RWPE1 (cell line): ENCODE results near the gene PARS2.
"Not testable (repeated sequence)": the region's sequence is repeated elsewhere in the genome, so short reads cannot be mapped to it uniquely, and the experiment has no call there.

ENCODE experiments used
- CTCF ChIA-PET: fragments of 350-600 bp; sonication (Branson Sonifier 250); formaldehyde crosslinking; extraction: SDS; loops from one replicate; lab custom pipeline; 2021; lab: Yijun Ruan, JAX
- POLR2A ChIA-PET: fragments of 400-600 bp; formaldehyde crosslinking; extraction: SDS; loops from one replicate; lab custom pipeline; 2020; ENCODE audit warnings: antibody characterized with exemption; ENCODE audit not compliant: low non-redundant PET; lab: Yijun Ruan, JAX
- DNase-seq: peaks from one replicate; pipeline ENCODE4 v3.0.0; 2012; ENCODE audit warnings: low spot score
- H3K27ac ChIP-seq: fragments of 450-650 bp; 2 replicates; pipeline ENCODE4 v1.5.1; 2017
- TF ChIP-seq, protein P1 (sequence below): fragments of 450-650 bp; conservative IDR thresholded peaks from 2 replicates; pipeline ENCODE4 v1.5.1; 2017; ENCODE audit warnings: low read depth, mild to moderate bottlenecking

The PARS2 gene

GRCh38 chr1:54784066-54784465, 19.7 kb upstream of the PARS2 start:
- no peak for DNase-seq
- POLR2A ChIA-PET, result no interaction called here
- TF ChIP-seq, protein P1, sequence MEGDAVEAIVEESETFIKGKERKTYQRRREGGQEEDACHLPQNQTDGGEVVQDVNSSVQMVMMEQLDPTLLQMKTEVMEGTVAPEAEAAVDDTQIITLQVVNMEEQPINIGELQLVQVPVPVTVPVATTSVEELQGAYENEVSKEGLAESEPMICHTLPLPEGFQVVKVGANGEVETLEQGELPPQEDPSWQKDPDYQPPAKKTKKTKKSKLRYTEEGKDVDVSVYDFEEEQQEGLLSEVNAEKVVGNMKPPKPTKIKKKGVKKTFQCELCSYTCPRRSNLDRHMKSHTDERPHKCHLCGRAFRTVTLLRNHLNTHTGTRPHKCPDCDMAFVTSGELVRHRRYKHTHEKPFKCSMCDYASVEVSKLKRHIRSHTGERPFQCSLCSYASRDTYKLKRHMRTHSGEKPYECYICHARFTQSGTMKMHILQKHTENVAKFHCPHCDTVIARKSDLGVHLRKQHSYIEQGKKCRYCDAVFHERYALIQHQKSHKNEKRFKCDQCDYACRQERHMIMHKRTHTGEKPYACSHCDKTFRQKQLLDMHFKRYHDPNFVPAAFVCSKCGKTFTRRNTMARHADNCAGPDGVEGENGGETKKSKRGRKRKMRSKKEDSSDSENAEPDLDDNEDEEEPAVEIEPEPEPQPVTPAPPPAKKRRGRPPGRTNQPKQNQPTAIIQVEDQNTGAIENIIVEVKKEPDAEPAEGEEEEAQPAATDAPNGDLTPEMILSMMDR, result no peak
- CTCF ChIA-PET, result interaction anchor here (0.5 kb wide), 1 partner anchor 53 kb away, joined by 3 read pairs; no protein-coding TSS in a partner anchor
- H3K27ac ChIP-seq, result no peak overlapping the region

GRCh38 chr1:54782588-54782987, 18.3 kb upstream of the PARS2 start:
- TF ChIP-seq, protein P1, result no peak
- H3K27ac ChIP-seq, result no peak overlapping the region
- ChIA-PET POLR2A (no interaction called here), CTCF (no interaction called here)
- no peak for DNase-seq

DNA sequence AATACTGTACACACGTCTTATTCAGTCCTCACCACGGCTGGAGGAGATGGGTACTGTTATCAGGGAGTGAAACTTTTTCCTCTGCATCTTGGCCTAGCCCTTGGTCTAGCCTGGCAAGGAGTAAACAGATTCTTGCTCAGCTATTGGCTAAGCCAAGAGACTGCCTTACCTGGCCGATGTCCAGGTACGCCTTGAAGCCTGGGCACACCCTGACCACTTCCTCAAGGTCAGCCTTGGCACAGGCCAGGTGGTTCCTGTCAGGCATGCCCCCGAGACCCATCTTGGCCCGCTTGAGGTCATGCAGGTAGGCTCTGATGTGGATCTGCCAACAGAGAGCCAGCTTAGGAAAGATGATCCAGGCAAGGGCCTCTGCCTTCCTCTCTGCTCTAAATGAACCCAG, 17.8 kb upstream of the PARS2 start:
- TF ChIP-seq, protein P1, result no peak
- ChIA-PET CTCF (no interaction called here), POLR2A (no interaction called here)
- DNase-seq, result no peak
- no peak overlapping the region for H3K27ac ChIP-seq

DNA sequence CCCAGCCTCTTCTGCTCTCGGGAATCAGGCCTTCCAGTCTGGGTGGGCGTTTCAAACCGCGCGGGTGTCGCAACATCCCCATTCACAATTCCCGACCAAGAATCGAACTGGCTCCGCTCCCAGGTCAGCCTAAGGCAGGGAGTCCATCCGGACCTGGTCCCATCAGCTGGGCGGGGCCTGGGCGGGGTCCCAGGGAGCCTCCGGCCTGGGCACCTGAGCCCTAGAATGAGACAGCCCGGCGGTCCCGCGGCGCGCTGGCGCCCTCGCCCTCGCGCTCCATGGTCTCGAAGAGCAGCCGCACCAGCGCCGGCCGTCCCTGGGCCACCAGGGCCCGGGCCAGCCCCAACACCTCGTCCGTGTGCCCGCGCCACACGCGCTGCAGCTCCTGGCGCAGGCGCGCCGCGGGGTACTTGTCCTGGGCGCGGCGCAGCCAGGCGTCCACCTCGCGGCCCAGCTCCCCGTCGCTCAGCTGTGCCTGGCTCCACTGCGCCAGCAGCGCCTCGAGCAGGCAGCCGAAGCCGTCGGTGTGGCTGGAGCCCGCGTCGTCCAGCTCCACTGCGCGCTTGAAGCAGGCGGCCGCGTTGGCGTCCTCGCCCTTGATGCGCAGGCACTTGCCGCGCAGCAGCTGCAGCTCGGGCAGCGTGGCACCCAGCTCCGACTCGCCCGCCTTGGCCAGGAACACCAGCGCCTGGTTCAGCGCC, 16.9 kb upstream of the PARS2 start:
- no peak for DNase-seq
- POLR2A ChIA-PET, result no interaction called here
- CTCF ChIA-PET, result interaction anchor here (1.2 kb wide), 1 partner anchor 20 kb away, joined by 3 read pairs; no protein-coding TSS in a partner anchor
- H3K27ac ChIP-seq, result no peak overlapping the region
- TF ChIP-seq, protein P1, result no peak

DNA sequence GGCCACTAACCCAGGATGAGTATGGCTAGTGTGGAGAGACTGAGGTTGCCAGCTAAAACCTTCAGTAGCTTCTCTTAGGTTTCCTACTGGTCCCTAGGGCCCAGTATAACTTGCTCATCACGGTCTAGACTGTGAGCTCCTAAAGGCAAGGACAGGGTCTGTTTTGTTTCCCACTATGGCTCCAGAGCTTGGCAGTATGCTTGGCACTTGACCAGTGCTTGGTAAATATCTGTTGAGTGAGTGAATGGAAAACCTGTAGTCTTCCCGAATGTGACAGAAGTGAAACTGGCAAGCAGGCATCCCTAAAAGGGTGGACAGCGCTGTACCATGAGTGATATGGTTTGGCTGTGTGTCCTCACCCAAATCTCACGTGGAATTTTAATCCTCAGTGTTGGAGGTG, 13.1 kb upstream of the PARS2 start:
- POLR2A ChIA-PET, result no interaction called here
- CTCF ChIA-PET, result no interaction called here
- H3K27ac ChIP-seq, result no peak overlapping the region
- no peak for DNase-seq
- TF ChIP-seq, protein P1, result no peak

DNA sequence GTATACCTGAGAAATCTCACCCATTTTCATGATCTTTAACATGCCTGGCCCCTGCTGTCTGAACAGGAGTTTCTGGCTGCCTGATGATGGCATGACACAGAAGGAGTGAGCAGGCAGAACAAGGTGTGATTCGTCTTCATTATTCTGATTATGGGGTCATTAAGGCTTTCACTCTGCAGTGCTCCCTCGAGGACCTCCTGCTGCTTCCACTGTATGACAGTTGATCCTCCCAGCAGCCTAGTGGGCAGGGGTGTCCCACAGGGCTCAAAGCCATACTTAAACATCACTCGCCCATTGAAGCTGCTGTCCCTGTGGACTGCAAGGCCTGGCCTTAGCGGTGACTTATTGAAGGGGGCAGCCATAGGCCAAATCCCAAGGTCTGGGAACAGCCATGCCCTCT, 12.7 kb upstream of the PARS2 start:
- CTCF ChIA-PET, result interaction anchor here (0.7 kb wide), 1 partner anchor 15 kb away, joined by 4 read pairs; no protein-coding TSS in a partner anchor
- DNase-seq, result no peak

DNA sequence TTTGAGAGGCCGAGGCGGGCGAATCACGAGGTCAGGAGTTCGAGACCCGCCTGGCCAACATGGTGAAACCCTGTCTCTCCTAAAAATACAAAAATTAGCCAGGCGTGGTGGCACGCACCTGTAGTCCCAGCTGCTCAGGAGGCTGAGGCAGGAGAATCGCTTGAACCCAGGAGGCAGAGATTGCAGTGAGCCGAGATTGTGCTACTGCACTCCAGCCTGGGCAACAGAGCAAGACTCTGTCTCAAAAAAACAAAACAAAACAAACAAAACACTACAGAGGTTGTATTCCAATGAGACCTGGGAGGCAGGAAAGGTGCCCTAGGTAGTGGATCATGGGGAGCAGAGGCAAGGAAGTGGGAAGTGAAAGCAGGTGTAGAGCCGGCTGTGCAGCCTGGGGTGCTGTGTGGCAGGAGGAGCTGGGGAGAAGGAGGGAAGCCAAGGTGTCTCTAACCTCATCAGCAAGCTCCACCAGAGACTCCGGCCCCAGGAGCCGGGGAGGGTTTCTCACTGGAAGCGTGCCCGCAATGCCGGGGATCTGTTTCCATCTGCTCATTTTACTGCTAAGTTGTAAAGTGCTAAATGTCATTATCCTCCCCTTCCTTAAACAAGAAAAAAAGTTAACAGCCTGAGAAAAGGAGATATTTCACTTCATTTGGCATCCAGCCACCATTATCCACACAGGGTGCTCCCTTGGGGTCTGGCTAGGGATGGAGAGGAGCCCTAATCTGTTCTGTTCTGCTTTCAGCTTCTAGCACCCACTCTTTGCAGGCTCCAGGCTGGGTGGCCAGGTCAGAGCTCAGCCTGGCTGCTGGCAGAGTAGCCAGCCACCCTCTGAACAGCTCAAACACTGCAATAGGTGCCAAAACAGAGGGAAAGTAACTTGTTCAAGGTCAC, 11.8 kb upstream of the PARS2 start:
- H3K27ac ChIP-seq, DNase-seq, POLR2A ChIA-PET: not testable (repeated sequence)
- CTCF ChIA-PET, result interaction anchor here (0.7 kb wide), 1 partner anchor 16 kb away, joined by 4 read pairs; no protein-coding TSS in a partner anchor

More for the DNA sequence above, 12.7 kb upstream of the PARS2 start:
- H3K27ac ChIP-seq, result no peak overlapping the region
- TF ChIP-seq, protein P1, result no peak
- POLR2A ChIA-PET, result no interaction called here
